HG03060 (cell line): Measurements from ENCODE around the gene CDS1.
"Not testable (repeated sequence)": the region's sequence is repeated elsewhere in the genome, so short reads cannot be mapped to it uniquely, and the experiment has no call there.

ENCODE experiments used
- ATAC-seq: cut with Tn5 transposase; IDR thresholded peaks from one replicate; pipeline ENCODE4 v1.9.1; 2021; ENCODE audit warnings: low read depth, moderate number of reproducible peaks; ENCODE audit not compliant: unreplicated experiment

The CDS1 gene

GRCh38 chr4:84606645-84607044 lies 23.7 kb downstream of the CDS1 start:
- ATAC-seq, result no peak

DNA sequence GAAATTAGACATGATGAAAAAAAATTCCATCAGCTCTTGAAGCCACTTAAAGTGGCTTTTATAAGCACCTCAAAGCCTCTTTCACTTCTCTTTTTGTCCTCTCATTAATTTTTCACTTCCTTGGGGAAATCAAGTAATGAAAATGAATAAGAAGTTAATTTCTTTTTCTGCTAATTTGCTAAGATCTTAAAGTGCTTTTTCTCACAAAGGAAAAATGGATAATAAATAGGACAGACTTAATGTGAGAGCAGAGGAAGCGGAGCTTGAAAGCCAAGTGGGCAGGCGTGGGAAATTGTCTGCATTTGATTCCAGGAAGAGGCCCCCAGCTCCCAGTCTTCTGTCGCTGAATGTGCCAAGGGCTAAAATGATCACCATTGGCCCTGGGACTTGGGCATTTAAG lies 28.6 kb downstream of the CDS1 start:
- no peak for ATAC-seq

DNA sequence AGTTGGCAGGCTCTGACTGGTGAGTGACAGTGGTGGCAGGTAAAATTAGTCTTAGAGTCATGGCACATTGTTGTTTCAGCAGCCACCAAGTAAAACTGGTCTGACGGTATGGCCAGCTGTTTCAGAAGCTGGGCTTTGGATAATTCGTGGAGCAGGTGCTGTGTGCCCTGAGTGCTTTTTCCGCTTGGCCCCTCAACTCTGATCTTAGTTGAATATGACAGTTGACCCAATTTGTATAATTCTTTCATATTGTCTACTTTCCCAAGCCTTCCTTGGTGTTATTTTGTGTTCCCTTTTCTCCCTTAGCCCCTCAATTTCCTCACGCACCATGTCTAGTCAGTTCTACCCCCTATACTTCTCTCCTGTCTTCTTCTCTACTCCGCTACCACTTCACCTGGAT lies 32.0 kb downstream of the CDS1 start:
- ATAC-seq, result no peak

DNA sequence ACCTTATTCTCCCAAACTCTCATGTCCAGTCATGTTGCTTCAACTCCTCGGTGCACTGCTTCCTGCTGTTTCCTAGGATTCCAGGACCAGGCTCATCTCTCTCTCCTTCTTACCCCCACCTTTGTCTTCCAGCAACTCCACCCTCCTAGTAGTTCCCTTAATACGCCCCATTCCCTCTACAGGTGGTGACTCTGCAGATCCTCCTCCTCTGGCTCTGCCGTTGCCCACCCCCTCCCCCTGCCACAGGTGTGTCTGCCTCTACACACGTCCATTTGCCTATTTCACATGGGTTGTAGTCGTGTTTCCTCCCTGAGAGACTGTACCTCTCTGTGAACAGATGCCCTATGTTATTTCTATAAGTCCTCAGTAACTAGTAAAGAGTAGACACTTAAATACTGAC lies 32.4 kb downstream of the CDS1 start:
- ATAC-seq, result no peak

GRCh38 chr4:84622959-84623358 lies 40.0 kb downstream of the CDS1 start:
- no peak for ATAC-seq

GRCh38 chr4:84623661-84624060 lies 40.7 kb downstream of the CDS1 start:
- ATAC-seq, result no peak

GRCh38 chr4:84626673-84627072 lies 43.7 kb downstream of the CDS1 start:
- ATAC-seq, result no peak

GRCh38 chr4:84631573-84631972 lies 48.6 kb downstream of the CDS1 start:
- ATAC-seq, result no peak

GRCh38 chr4:84632092-84632491 lies 49.2 kb downstream of the CDS1 start:
- ATAC-seq, result no peak

DNA sequence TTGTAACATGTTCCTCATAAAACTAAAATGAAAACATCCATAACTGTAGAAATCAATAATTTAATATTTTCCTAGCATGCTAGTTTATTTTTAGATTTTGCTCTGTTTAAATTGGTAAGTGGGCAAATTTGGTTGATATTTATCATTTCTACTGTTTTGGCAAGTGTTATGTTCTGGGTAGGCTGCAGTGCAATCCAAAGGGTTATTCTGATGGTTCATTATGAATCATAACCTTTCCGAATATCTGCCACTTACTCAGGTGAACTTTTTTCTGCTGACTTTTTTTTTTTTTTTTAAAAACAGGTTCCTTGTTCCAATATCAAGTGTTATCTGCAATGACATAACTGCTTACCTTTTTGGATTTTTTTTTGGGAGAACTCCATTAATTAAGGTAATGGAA lies 52.0 kb downstream of the CDS1 start:
- ATAC-seq, result no peak

DNA sequence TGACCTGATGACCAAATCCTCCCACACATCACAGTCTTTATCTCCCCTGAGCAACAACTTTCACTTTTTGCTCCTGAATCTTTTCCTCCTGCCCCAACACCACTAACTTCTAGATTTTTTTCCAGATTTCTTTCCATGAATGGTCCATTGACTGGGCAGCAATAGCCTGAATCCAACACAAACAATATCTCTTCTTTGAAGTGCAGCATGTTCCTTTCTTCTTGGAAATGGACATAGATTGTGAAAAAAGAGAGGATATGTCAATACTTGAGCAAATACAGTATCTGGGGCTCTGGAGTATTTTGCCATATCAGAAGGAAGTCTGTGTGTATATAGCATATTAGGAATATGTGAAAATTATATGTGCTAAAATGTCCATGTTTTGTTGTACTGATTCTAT lies 55.2 kb downstream of the CDS1 start:
- no peak for ATAC-seq

DNA sequence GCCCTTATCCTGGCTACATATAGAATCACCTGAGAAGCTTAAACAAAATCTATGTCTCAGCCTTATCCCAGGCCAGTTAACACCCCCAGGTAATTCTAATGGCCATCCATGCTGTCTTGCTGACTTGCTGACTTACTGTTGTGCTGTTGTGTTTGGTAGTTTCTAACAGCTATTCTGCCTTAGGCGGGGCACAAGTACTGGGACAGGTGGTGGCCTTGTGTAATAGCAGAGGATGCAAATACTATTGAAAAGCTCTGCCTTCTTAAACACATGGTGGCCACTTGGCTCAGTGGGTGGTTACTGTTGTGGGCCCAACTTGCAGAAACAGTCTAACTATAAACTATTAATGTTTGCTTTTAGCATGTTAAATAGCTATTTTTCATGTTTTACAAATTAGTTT lies 56.2 kb downstream of the CDS1 start:
- no peak for ATAC-seq

DNA sequence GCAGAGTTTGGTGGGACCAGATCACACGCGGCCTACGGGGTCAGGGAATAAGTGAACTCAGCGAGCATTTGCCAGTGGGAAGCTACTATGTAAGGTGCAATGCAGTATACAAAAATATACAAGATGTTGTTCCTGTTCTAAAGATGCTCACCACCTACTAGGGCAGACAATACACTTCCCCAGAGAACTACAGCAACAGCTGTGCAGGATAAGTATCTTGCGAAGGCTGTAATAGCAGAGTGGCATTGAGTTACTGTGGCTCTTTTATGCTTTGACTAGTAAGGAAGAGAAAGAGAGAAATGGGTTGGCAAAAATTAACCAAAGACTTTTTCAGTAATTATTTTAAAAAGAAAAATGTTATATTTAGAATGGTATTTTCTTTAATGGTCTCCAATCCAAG lies 61.2 kb downstream of the CDS1 start:
- no peak for ATAC-seq

DNA sequence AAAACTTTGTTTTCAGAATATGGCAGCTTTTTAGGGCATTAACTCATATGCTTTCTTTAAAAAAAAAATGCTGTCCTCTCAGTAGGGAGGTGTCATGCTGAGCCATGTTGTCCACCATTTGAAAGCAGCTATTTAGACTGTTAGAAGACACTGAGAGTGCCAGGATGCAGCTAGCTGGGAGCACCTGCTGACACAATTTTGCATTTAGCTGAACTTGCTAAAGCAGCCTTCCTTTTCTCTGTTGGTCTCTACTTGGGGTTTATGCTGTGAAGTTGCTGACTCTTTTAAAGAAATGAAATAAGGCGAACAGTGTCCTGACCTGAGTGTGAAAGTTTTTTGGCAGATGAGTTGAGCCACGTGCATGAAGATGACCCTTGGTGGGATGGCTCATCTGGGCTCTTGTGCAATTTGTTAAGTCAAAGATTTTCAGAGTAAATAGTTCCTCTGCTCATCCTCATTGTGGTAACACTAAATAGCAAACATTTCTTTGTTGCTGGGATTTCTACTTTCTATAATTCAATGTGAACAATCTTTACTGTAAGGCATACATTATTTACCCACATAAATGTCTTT lies 64.5 kb downstream of the CDS1 start:
- ATAC-seq, result no peak

GRCh38 chr4:84648178-84648577 lies 65.3 kb downstream of the CDS1 start:
- no peak for ATAC-seq

- ATAC-seq, result no peak
Observed at GRCh38 chr4:84648863-84649647, 66.1 kb downstream of the CDS1 start.

GRCh38 chr4:84651499-84651898 lies 68.6 kb downstream of the CDS1 start:
- no peak for ATAC-seq

DNA sequence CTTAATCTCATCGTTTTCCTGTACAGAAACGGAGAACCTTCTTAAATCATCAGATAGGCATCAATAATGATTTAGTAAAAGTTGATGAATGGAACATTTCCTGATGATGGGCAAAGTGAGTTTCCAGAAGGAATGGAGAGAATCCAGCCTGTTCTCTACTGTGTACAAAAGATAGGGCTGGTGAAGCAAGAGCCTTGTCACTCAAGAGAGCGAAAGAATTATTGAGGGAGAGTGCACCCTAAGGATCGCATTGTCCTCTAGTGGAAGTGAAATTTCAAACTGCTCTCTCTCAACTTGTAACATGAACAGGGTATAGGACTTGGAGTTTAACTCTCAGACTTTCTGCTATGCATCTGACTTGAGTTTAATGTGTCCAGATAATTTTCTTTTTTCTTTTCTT lies 69.6 kb downstream of the CDS1 start:
- ATAC-seq, result no peak

DNA sequence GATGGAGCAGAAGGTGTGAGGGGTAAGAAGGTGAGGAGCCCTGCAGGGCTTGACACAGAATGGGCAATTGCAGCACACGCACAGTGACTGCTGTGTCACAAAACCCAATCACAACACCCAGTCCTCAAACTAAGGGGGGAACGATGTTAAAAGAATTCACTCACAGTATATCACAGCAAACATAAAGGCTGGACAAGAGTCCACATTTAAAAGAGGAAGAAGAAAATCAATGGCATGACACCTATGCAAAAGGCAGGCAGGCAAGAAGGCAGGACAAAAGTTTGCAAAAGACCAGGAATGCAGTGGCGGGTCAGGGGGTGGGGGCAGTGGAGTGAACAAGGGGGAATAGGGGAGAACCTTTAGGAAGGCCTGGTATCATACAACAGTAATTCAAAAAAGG lies 77.7 kb downstream of the CDS1 start:
- ATAC-seq, result no peak

DNA sequence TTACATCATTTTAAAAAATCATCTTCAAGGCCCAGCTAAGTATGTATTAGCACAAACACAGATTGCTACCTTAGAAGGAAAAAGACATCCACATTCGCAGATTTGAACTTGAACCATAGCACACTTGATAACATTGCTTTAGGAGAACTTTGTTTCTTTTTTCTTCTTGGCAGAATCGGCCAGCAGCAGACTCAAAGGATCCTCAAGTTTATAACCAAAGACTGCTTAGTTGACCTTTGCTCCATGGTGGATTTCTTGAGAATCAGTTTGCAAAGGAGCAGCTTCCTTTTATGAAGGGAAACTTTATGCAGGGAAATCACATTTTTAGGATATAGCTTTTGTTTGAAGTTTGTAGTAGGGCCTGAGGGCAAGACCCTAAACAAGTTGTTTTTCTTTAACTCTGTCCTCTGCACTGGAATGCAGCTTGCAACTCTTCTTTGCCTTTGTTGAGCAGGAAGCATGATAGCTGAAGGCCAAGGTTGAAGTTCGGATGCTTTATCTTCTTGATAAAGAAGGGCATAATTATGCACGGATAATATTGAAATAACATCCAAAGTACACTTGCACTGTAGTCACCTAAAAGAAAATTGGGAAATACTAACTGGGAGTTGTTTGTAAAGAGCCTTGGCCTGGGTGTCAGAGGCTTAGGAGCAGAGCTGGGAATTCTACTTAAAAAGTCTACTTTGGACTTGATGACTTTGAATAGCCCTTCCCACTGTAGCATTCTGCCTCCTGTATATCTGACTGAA lies 78.4 kb downstream of the CDS1 start:
- no peak for ATAC-seq

DNA sequence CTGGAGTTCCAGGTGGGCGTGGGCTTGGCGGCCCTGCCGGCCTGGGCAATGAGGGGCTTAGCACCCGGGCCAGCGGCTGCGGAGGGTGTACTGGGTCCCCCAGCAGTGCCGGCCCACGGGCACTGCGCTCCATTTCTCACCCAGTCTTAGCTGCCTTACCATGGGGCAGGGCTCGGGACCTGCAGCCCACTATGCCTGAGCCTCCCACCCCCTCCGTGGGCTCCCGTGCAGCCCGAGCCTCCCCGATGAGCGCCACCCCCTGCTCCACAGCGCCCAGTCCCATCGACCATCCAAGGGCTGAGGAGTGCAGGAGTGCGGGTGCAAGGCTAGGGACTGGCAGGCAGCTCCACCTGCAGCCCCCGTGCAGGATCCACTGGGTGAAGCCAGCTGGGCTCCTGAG lies 81.8 kb downstream of the CDS1 start:
- not testable (repeated sequence) for ATAC-seq

- ATAC-seq, result no peak
Observed at GRCh38 chr4:84666439-84666838, 83.5 kb downstream of the CDS1 start.
